HG02840 (cell line): ENCODE results near the gene CNDP2.
A peak's percentile ranks its signal among the peaks of the same experiment; 100 is the strongest.

Experiments
- ATAC-seq: cut with Tn5 transposase; IDR thresholded peaks from one replicate; pipeline ENCODE4 v1.9.1; 2021; ENCODE audit warnings: mild to moderate bottlenecking, moderate library complexity, moderate number of reproducible peaks; ENCODE audit not compliant: unreplicated experiment, low FRiP score

CNDP2 gene

GRCh38 chr18:74495581-74496507, at the start of gene CNDP2:
Gene CNDP2, plus strand, starts transcription at chr18:74496363. Its CDS starts 3,611 bp downstream, at chr18:74499974.
- ATAC-seq = peak; percentile 85

- ATAC-seq = no peak
Measured at GRCh38 chr18:74446631-74447403, 49.3 kb upstream of the CNDP2 start.

GRCh38 chr18:74447404-74448152, 48.6 kb upstream of the CNDP2 start:
- ATAC-seq = no peak

- ATAC-seq = no peak
Measured at GRCh38 chr18:74450626-74451025, 45.5 kb upstream of the CNDP2 start.

- no peak for ATAC-seq
Measured at GRCh38 chr18:74451148-74451547, 45.0 kb upstream of the CNDP2 start.

- no peak for ATAC-seq
Measured at GRCh38 chr18:74453016-74453566, 43.1 kb upstream of the CNDP2 start.

- no peak for ATAC-seq
Measured at GRCh38 chr18:74453642-74454198, 42.4 kb upstream of the CNDP2 start.

- ATAC-seq = no peak
Measured at GRCh38 chr18:74454279-74454751, 41.8 kb upstream of the CNDP2 start.

- no peak for ATAC-seq
Measured at GRCh38 chr18:74455386-74455785, 40.8 kb upstream of the CNDP2 start.

GRCh38 chr18:74456017-74456348, 40.2 kb upstream of the CNDP2 start:
- ATAC-seq = no peak

- ATAC-seq = no peak
Measured at GRCh38 chr18:74456349-74457042, 39.7 kb upstream of the CNDP2 start.

GRCh38 chr18:74457043-74457724, 39.0 kb upstream of the CNDP2 start, which contains the start of gene DIPK1C:
Gene DIPK1C, minus strand, starts transcription at chr18:74457308. Its CDS starts 49 bp downstream, at chr18:74457259.
- no peak for ATAC-seq

- ATAC-seq = no peak
Measured at GRCh38 chr18:74457725-74458421, 38.3 kb upstream of the CNDP2 start.

- no peak for ATAC-seq
Measured at GRCh38 chr18:74459889-74460288, 36.3 kb upstream of the CNDP2 start.

GRCh38 chr18:74460825-74461224, 35.3 kb upstream of the CNDP2 start:
- no peak for ATAC-seq

- no peak for ATAC-seq
Measured at GRCh38 chr18:74463254-74463653, 32.9 kb upstream of the CNDP2 start.

- ATAC-seq = no peak
Measured at GRCh38 chr18:74463983-74464382, 32.2 kb upstream of the CNDP2 start.

- ATAC-seq = no peak
Measured at GRCh38 chr18:74465775-74466174, 30.4 kb upstream of the CNDP2 start.
